WI38 (cell line): ENCODE data around the gene FIP1L1.
"Not testable (repeated sequence)": the region's sequence is repeated elsewhere in the genome, so short reads cannot be mapped to it uniquely, and the experiment has no call there.

Experiments used
- H3K4me3 ChIP-seq: 2 replicates; pipeline ENCODE4 v1.5.1; 2011; ENCODE audit warnings: low read depth, mild to moderate bottlenecking, control low read depth, low read length
- TF ChIP-seq, protein P1 (sequence below): IDR thresholded peaks from 2 replicates; pipeline ENCODE4 v1.5.1; 2012; ENCODE audit warnings: low read depth, mild to moderate bottlenecking, control low read depth, low read length

The FIP1L1 gene

DNA sequence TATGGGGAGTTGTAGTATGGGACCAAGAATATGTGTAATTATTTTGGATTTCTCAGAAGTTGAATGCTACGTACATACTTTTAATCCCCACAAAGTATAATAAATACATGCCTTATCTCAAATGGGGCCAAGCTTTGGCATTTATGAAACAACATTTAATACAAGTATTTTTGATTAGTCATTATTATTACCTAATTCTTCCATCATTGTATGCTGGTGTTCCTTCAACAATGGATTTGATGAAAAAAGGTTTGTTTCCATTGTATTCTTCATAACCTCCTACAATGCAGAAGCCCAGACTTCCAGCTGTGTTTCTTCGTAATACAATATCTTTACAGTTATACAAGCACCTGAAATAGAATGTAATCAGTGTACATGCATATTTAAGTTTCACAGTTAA lies 83.8 kb downstream of the FIP1L1 start:
- TF ChIP-seq, protein P1, sequence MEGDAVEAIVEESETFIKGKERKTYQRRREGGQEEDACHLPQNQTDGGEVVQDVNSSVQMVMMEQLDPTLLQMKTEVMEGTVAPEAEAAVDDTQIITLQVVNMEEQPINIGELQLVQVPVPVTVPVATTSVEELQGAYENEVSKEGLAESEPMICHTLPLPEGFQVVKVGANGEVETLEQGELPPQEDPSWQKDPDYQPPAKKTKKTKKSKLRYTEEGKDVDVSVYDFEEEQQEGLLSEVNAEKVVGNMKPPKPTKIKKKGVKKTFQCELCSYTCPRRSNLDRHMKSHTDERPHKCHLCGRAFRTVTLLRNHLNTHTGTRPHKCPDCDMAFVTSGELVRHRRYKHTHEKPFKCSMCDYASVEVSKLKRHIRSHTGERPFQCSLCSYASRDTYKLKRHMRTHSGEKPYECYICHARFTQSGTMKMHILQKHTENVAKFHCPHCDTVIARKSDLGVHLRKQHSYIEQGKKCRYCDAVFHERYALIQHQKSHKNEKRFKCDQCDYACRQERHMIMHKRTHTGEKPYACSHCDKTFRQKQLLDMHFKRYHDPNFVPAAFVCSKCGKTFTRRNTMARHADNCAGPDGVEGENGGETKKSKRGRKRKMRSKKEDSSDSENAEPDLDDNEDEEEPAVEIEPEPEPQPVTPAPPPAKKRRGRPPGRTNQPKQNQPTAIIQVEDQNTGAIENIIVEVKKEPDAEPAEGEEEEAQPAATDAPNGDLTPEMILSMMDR = no peak
- no peak overlapping the region for H3K4me3 ChIP-seq

DNA sequence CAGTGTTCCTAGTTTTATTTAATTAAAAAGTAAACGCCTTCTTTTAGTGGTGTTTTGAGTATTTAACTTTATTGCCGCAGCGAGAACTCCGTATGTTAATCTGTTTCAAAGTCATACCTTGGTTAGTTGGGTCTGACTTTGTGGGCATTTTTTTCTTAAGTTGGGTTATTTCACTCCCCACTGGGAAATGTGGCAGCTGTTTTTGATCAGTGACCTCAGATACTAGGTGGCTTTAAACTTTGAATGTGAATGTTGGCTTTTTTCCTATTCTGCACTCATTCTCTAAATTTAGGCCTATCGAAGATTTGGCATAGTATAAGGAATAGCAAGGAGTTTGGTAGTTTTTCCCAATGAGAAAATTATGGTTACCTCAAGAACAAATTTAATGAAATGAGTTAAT lies 85.9 kb downstream of the FIP1L1 start:
- H3K4me3 ChIP-seq = no peak overlapping the region
- TF ChIP-seq, protein P1 = no peak

DNA sequence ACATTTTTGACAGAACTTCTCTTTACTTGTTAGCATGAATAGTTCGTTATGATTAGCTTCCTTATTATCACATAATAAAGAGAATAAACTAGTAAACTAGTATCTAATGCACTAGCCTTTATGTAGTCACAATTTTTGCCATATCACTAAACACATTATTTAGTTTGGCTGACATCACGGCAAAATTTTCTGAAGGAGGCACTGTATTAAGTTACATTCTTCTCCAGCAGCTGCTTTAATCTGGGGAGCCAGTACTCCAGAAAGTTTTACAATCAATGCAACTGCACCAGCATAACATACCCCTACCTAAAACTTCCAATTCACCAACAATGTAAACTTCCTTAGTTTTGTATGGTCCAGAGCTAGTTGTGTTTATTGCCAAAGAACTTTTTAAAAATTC lies 87.8 kb downstream of the FIP1L1 start:
- TF ChIP-seq, protein P1 = no peak
- no peak overlapping the region for H3K4me3 ChIP-seq

DNA sequence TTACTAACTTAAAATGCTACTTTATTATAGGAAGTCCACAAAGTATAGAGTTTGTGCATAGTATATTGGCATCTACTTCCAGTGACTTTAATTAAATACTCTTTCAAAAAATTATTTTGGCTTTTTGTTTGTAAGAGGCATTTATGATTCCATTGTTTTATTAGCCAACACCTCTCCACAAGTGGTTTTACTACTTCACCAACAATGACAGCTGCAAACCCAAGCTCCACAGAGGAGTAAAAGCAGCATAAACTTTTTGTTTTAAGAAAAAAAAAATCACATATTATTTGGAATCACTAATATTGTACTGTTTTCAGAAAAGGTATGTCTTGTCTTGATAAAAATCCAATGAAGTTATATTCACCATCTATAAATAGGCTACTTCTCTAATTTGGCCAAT lies 88.5 kb downstream of the FIP1L1 start:
- no peak overlapping the region for H3K4me3 ChIP-seq
- TF ChIP-seq, protein P1 = no peak

DNA sequence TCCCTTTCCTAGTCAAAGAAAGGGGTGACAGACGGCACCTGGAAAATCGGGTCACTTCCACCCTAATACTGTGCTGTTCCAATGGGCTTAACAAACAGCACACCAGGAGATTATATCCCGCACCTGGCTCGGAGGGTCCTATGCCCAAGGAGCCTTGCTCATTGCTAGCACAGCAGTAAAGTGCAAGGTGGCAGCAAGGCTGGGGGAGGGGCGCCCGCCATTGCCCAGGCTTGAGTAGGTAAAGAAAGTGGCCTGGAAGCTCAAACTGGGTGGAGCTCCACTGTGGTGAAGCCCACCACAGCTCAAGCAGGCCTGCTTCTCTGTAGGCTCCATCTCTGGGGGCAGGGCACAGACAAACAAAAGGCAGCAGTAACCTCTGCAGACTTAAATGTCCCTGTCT lies 89.1 kb downstream of the FIP1L1 start:
- not testable (repeated sequence) for H3K4me3 ChIP-seq

DNA sequence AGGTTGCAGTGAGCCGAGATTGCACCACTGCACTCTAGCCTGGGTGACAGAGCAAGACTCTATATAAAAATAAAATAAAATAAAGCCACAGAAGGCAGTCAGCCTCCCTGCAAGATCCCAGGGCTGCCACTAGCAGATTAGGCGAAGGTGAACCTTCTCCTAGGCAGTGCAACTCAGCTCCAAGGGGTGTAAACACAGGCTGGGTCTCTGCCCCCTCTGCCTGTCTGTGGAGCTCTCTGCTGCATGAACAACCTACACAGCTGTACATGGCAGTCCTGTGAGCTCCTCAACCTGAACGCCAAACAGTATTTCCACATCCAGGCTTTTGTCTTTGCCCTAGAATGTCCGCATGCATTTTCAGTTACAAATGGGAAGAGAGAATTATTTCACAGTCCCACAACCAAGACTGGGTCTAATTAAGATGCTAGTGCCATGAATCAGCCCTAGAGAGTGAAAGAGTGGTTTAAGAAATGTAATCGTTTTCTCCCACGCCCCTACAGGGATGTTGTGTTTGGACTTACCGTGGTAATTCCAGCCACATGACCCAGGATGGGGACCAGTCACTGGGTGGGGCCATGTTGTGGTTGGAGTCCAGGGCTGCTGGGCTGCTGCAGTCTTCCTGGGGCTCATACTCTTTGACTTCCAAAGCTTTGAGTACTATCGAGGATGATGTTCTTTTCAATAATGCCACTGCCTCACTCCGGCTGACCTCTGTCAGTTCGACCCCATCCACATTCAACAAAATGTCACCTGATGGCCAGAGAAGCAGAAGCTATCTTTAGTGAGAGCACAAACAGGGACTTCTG lies 99.0 kb downstream of the FIP1L1 start:
- TF ChIP-seq, protein P1 = no peak
- H3K4me3 ChIP-seq = peak overlapping the region; percentile 41

DNA sequence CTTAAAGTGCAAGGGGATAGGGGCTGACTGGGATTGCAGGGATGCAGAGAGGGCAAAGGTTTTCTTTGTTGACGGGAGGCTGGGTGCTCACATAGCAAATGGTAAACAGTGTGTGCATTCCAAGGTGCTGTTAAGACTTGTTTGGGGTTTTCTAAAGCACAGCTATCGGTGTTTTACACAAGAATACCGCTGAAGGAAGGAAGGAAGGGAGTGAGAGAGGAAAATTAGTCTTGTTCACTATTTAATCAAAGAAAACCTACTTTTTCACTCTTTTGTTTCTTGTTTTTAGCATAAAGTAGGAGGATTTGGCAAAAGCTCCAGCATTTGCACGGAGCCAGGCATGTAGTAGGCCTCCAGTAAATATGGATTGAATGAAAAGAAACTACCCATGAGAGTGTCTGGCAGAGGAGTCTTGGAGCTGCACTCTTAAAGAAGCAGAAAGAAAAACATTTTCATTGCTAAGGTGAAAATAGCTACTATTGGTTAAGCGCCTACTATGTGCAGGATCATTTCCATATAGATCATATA lies 99.7 kb downstream of the FIP1L1 start:
- H3K4me3 ChIP-seq = peak overlapping the region; percentile 41
- TF ChIP-seq, protein P1 = no peak
